ENCODE measurements around the gene NDUFAF2. TPM values are rescaled to one million over a fixed set of nuclear protein-coding genes. Genes with fewer than 3 reads are reported as not detected.
A peak's percentile ranks its signal among the peaks of the same experiment; 100 is the strongest.

The NDUFAF2 gene
- total RNA-seq, 1 donor from 2014 or later = 38.3 TPM

DNA sequence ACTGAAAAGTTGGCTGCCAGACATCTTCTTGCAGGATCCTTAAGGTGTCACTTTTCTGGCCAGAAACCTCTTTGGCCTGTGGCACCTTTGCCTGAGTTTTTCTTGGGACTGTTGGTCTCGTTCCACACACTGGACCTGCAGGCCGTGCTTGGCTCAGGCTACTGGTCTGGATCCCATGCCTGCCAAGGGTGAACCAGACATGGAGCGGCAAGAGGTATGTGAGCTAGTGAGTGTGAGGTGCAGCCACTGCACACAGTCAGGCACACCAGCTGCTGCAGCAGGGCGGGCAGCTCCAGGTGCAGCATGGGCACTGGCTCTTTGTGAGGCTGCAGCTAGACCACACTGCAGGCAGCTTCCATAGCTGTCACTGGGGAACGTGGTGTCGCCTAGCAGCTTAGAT lies 47.9 kb downstream of the NDUFAF2 start:
- intact Hi-C loops (cut with DNase I) = no loop called here
- TF ChIP-seq, protein P1, sequence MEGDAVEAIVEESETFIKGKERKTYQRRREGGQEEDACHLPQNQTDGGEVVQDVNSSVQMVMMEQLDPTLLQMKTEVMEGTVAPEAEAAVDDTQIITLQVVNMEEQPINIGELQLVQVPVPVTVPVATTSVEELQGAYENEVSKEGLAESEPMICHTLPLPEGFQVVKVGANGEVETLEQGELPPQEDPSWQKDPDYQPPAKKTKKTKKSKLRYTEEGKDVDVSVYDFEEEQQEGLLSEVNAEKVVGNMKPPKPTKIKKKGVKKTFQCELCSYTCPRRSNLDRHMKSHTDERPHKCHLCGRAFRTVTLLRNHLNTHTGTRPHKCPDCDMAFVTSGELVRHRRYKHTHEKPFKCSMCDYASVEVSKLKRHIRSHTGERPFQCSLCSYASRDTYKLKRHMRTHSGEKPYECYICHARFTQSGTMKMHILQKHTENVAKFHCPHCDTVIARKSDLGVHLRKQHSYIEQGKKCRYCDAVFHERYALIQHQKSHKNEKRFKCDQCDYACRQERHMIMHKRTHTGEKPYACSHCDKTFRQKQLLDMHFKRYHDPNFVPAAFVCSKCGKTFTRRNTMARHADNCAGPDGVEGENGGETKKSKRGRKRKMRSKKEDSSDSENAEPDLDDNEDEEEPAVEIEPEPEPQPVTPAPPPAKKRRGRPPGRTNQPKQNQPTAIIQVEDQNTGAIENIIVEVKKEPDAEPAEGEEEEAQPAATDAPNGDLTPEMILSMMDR (IDR thresholded peaks at IDR 0.05) = no peak
- no peaks in the 10 kb centered on the region for H3K36me3 ChIP-seq
- peaks cover 0 to 15% of the 10 kb centered on the region in 2 donors for H3K9me3 ChIP-seq
- DNase-seq (ENCODE audit: low spot score in 2 of 2) = no peak
- peaks cover 0 to 25% of the 10 kb centered on the region in 2 donors for H3K4me1 ChIP-seq
- H3K27me3 ChIP-seq = no peaks in the 10 kb centered on the region
- H3K4me3 ChIP-seq = no peak overlapping the region
- H3K27ac ChIP-seq = peak overlapping the region; percentile 24 to 65

DNA sequence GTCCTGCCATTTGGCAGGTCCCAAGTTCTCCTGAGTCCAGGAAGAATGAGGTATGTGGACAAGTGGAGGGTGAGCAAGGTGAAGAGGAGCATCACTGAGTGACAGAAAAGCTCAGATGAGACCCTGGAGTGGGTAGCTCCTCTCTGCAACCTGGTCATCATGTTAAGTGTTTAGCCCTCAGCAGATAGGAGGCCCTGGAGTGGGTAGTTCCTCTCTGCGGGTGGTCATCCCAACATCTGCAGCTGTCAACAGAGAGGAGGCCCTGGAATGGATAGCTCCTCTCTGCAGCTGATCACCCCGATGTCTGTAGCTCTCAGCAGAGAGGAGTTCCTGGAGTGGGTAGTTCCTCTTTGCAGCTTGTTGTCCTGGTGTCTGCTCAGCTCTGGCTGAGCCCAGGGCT lies 48.4 kb downstream of the NDUFAF2 start:
- Histone ChIP-seq H3K4me3 (no peak overlapping the region), H3K36me3 (no peaks in the 10 kb centered on the region), H3K9me3 (peaks cover 0 to 15% of the 10 kb centered on the region in 2 donors), H3K27ac (peak overlapping the region; percentile 37 to 65), H3K4me1 (peaks cover 0 to 30% of the 10 kb centered on the region in 2 donors), H3K27me3 (no peaks in the 10 kb centered on the region)
- no peak for DNase-seq (ENCODE audit: low spot score in 2 of 2)
- intact Hi-C loops (cut with DNase I) = no loop called here
- TF ChIP-seq, protein P1 (IDR thresholded peaks at IDR 0.05) = no peak

DNA sequence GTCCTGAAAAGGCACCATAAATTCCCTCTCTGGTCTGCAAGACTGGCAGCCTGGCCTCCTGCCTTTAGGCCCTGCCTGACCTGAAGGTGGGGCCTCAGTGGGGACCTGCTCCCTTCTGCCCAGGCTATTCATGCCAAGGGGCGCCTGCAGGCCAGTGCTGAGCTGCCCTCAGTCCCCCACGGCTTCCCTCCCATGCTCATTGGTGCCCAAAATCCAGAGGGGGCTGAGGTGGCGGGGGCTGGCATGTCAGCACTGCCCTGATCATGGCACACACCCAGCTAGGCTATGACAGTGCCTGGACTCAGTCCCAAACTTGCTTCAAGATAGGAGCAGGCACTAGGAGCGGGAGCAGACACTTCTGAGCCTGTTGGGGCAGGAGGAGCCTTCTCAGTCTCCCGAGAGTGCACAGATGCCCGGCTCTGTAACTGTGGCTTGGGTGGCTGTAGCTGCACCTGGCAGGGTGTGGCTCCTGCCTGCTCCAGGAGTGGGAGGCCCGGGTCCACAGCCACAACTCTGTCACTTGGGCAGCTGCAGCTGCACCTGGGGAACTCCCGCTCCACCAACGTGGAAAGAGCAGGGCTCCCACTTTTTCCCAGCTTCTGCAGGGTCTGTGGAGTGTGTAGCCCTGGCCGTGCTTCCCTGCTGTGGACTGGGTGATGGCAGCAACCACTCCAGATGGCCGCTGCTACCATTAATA lies 49.0 kb downstream of the NDUFAF2 start:
- Histone ChIP-seq H3K9me3 (peaks cover 0 to 10% of the 10 kb centered on the region in 2 donors), H3K4me3 (no peak overlapping the region), H3K4me1 (peaks cover 0 to 31% of the 10 kb centered on the region in 2 donors), H3K27me3 (no peaks in the 10 kb centered on the region), H3K36me3 (no peaks in the 10 kb centered on the region), H3K27ac (peak overlapping the region; percentile 37 to 65)
- DNase-seq (ENCODE audit: low spot score in 2 of 2) = no peak
- intact Hi-C loops (cut with DNase I) = no loop called here
- TF ChIP-seq, protein P1 (IDR thresholded peaks at IDR 0.05) = no peak

DNA sequence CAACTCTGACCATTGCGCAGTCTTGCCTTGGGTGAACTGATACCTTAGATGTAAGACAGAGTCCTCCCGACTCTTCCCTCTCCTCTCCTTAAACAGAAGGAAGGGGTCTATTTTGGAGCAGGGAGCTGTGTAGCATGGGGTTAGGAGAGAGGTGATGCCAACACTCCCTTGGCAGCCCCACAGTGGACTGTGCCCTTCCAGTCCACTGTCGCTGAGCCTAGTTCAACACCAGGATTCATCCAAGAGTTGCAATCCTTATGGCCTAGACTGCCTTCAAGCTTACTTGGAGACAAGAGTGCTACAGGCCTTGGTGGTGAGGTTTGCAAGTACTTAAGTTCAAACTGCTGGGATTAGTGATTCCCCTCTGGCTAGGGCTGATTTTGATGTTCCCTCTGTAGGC lies 51.4 kb downstream of the NDUFAF2 start:
- no peaks in the 10 kb centered on the region for H3K9me3 ChIP-seq
- no peaks in the 10 kb centered on the region for H3K36me3 ChIP-seq
- no peak for DNase-seq (ENCODE audit: low spot score in 2 of 2)
- H3K27me3 ChIP-seq = no peaks in the 10 kb centered on the region
- no peak overlapping the region for H3K4me3 ChIP-seq
- intact Hi-C loops (cut with DNase I) = no loop called here
- TF ChIP-seq, protein P1 (IDR thresholded peaks at IDR 0.05) = no peak
- no peak overlapping the region for H3K27ac ChIP-seq
- H3K4me1 ChIP-seq = peaks cover 4 to 38% of the 10 kb centered on the region in 2 donors

DNA sequence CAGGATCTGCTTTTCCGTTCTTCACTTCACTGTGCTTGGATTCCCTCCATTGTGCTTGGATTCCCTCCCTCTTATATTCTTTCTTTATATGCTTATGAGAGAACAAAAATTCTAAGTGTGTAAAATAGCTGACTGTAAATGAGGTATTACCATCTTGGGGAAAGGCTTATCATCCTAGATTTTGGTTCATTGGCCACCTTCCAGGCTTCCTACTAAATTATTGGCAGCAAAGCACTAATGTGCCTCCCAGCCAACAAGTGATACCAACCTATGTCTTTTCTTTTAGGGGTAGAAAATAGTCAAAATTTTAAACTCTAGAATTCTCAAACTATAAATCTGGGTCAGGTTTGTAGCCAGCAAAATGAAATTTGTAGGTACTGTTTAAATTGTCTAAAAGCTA lies 52.7 kb downstream of the NDUFAF2 start:
- no peaks in the 10 kb centered on the region for H3K27me3 ChIP-seq
- intact Hi-C loops (cut with DNase I) = no loop called here
- no peak for DNase-seq (ENCODE audit: low spot score in 2 of 2)
- TF ChIP-seq, protein P1 (IDR thresholded peaks at IDR 0.05) = no peak
- H3K4me3 ChIP-seq = no peak overlapping the region
- H3K4me1 ChIP-seq = peaks cover 4 to 33% of the 10 kb centered on the region in 2 donors
- H3K9me3 ChIP-seq = no peaks in the 10 kb centered on the region
- H3K36me3 ChIP-seq = no peaks in the 10 kb centered on the region
- H3K27ac ChIP-seq = no peak overlapping the region
